Panc1 (cell line): ENCODE measurements around the gene EXT2.

Experiments
- SIN3A ChIP-seq: IDR thresholded peaks from 2 replicates; pipeline ENCODE4 v1.6.1; 2012; ENCODE audit warnings: low read depth, mild to moderate bottlenecking, low read length, moderate library complexity, borderline replicate concordance; ENCODE audit not compliant: insufficient read depth
- TCF7L2 ChIP-seq: IDR thresholded peaks from 2 replicates; pipeline ENCODE4 v1.6.1; 2011; ENCODE audit warnings: mild to moderate bottlenecking, low read depth, low read length, inconsistent platforms
- TF ChIP-seq, protein P1 (sequence below): fragments of 450-650 bp; IDR thresholded peaks from 2 replicates; pipeline ENCODE4 v1.5.1; 2017; ENCODE audit warnings: mild to moderate bottlenecking

DNA sequence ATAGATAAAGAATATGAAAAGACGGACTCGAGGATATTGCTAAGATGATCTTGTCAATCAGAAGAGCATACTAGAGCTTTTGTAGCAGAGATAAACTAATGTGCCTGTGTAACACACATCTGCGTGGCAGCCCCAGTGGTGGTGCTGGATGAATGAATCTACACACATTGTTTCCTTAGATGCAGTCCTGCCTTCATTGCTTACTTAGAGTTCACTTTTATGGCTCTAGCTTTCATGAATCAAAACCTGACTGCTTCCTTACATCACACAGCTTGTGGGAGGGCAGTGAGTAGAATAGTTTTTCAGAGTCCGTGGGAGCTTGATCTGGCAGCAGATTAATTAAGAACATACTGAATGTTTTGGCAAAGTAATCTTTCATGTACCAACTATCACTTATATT is 83.7 kb downstream of the EXT2 start:
- TF ChIP-seq TCF7L2 (no peak), SIN3A (no peak)
- TF ChIP-seq, protein P1, sequence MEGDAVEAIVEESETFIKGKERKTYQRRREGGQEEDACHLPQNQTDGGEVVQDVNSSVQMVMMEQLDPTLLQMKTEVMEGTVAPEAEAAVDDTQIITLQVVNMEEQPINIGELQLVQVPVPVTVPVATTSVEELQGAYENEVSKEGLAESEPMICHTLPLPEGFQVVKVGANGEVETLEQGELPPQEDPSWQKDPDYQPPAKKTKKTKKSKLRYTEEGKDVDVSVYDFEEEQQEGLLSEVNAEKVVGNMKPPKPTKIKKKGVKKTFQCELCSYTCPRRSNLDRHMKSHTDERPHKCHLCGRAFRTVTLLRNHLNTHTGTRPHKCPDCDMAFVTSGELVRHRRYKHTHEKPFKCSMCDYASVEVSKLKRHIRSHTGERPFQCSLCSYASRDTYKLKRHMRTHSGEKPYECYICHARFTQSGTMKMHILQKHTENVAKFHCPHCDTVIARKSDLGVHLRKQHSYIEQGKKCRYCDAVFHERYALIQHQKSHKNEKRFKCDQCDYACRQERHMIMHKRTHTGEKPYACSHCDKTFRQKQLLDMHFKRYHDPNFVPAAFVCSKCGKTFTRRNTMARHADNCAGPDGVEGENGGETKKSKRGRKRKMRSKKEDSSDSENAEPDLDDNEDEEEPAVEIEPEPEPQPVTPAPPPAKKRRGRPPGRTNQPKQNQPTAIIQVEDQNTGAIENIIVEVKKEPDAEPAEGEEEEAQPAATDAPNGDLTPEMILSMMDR, result no peak
